Astrocyte (in vitro differentiated cells and primary cell): ENCODE data around the gene BBS9.

Experiments used
- EZH2 ChIP-seq: IDR thresholded peaks from 2 replicates; pipeline ENCODE4 v1.6.1; 2012; ENCODE audit warnings: mild to moderate bottlenecking, low read length, inconsistent platforms; ENCODE audit not compliant: insufficient read depth
- TF ChIP-seq, protein P1 (sequence below): IDR thresholded peaks from 2 replicates; pipeline ENCODE4 v1.5.1; 2011; ENCODE audit warnings: low read depth, mild to moderate bottlenecking, inconsistent platforms, low read length, moderate library complexity; ENCODE audit not compliant: insufficient read depth

- TF ChIP-seq, protein P1, sequence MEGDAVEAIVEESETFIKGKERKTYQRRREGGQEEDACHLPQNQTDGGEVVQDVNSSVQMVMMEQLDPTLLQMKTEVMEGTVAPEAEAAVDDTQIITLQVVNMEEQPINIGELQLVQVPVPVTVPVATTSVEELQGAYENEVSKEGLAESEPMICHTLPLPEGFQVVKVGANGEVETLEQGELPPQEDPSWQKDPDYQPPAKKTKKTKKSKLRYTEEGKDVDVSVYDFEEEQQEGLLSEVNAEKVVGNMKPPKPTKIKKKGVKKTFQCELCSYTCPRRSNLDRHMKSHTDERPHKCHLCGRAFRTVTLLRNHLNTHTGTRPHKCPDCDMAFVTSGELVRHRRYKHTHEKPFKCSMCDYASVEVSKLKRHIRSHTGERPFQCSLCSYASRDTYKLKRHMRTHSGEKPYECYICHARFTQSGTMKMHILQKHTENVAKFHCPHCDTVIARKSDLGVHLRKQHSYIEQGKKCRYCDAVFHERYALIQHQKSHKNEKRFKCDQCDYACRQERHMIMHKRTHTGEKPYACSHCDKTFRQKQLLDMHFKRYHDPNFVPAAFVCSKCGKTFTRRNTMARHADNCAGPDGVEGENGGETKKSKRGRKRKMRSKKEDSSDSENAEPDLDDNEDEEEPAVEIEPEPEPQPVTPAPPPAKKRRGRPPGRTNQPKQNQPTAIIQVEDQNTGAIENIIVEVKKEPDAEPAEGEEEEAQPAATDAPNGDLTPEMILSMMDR: peak; percentile 74
- TF ChIP-seq EZH2: no peak
These were observed 114.0 kb downstream of the BBS9 start for GRCh38 chr7:33243319-33243881.
